Sigmoid colon (tissue), 7 donors: ENCODE data around the gene DAZAP2. TPM values are rescaled to one million over a fixed set of nuclear protein-coding genes. Genes with fewer than 3 reads are reported as not detected.

Experiments used
- DNase-seq: peaks from one replicate; pipeline ENCODE4 v3.0.0-alpha.2; 2019
- H3K27ac ChIP-seq, 4 donors: fragments of 200-600 bp; sonication (generic); one replicate each; pipeline ENCODE4 v1.5.1; 2016 to 2019; ENCODE audit warnings: mild to moderate bottlenecking in 1 of 4
- H3K27me3 ChIP-seq, 3 donors: fragments of 200-600 bp; sonication (generic); one replicate each; pipeline ENCODE4 v1.5.1; 2019; ENCODE audit warnings: mild to moderate bottlenecking in 1 of 3
- H3K36me3 ChIP-seq, 4 donors: fragments of 200-600 bp; sonication (generic); one replicate each; pipeline ENCODE4 v1.5.1; 2016 to 2019
- H3K4me1 ChIP-seq, 4 donors: fragments of 200-600 bp; sonication (generic); one replicate each; pipeline ENCODE4 v1.5.1; 2017 to 2019
- H3K4me3 ChIP-seq, 4 donors: fragments of 200-600 bp; sonication (generic); one replicate each; pipeline ENCODE4 v1.5.1; 2017 to 2019; ENCODE audit warnings: mild to moderate bottlenecking in 2 of 4, moderate library complexity in 1 of 4
- H3K9me3 ChIP-seq, 4 donors: fragments of 200-600 bp in 3 of 4; sonication (generic) in 3 of 4; one replicate each; pipeline versions ENCODE4 v1.5.1 to v1.6.1; 2013 to 2019
- EP300 ChIP-seq, 4 donors: sonication (generic); formaldehyde crosslinking; IDR thresholded peaks; one replicate each; pipeline ENCODE4 v1.6.1; 2017; ENCODE audit warnings: antibody characterized with exemption in 4 of 4
- POLR2A ChIP-seq, 2 donors: fragments of 450-650 bp; IDR thresholded peaks; one replicate each; pipeline ENCODE4 v1.6.1; 2016; ENCODE audit warnings: antibody characterized with exemption in 2 of 2, mild to moderate bottlenecking in 2 of 2, moderate library complexity in 2 of 2
- POLR2AphosphoS5 ChIP-seq, 4 donors: sonication (generic); formaldehyde crosslinking; IDR thresholded peaks; one replicate each; pipeline ENCODE4 v1.6.1; 2017; ENCODE audit warnings: antibody characterized with exemption in 4 of 4
- WGBS, 2 donors: extraction: QIAGEN DNeasy Blood & Tissue Kit; methylation state at CpG; one replicate each; pipeline ENCODE4 v1.1.7; 2013; 5-methylcytosine and 5-hydroxymethylcytosine counted together
- intact Hi-C: fragments of 100-400 bp; cut with DNase I; formaldehyde crosslinking; loops from one replicate; pipeline ENCODE4 v1.15.1; 2023
- polyA plus RNA-seq, 3 donors: library from polyadenylated mRNA; stranded (reverse); fragments of 200-250 nt; gene quantifications; one replicate each; pipeline ENCODE4 v1.2.3, GENCODE V29; 2013
- total RNA-seq, 4 donors: library from RNA; depleted of rRNA; stranded (reverse); fragments of >200 nt; gene quantifications; one replicate each; pipeline ENCODE4 v1.1.0, GENCODE V29; 2016
- TF ChIP-seq, protein P1 (sequence below), 4 experiments: fragments of 450-650 bp in 3 of 4; fragments of 200-600 bp in 1 of 4; IDR thresholded peaks; one replicate each; pipeline ENCODE4 v1.5.1; 2016 to 2019; ENCODE audit warnings: antibody characterized with exemption in 4 of 4, mild to moderate bottlenecking in 3 of 4, moderate library complexity in 2 of 4
- donor health status: healthy with polysubstance abuse.
- donor health status: Bipolar disorder and iron deficiency.
- donor health status: healthy.

DAZAP2 gene
- total and polyA plus RNA-seq, 7 donors: 107 to 701 (median 265) TPM

DNA sequence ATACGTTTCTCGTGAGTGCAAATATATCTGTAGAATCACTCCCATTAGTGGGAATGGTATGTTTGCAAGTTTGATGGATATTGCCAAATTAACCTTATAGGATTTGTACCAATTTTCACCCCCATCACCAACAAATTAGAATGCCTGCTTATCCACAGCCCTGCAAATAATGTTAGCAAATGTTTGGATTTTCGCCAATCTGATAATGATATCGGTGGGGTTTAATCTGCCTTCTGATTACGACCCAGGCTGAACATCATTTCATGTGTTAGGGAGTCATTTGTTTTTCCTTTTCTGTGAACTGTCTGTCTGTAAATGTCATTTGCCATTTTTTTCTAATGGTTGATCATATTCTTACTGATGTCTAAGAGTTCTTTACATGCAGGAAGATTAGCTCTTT is 4.1 kb upstream of the DAZAP2 start:
- Histone ChIP-seq H3K9me3 (no peaks in the 10 kb centered on the region), H3K27me3 (no peaks in the 10 kb centered on the region), H3K27ac (no peak overlapping the region), H3K36me3 (no peaks in the 10 kb centered on the region), H3K4me1 (peaks cover 0 to 6% (median 2%) of the 10 kb centered on the region in 4 donors), H3K4me3 (no peak overlapping the region)
- intact Hi-C loops: no loop called here
- TF ChIP-seq POLR2A (IDR thresholded peaks at IDR 0.05) (no peak), POLR2AphosphoS5 (IDR thresholded peaks at IDR 0.05) (no peak), EP300 (IDR thresholded peaks at IDR 0.05) (no peak)
- TF ChIP-seq, protein P1, sequence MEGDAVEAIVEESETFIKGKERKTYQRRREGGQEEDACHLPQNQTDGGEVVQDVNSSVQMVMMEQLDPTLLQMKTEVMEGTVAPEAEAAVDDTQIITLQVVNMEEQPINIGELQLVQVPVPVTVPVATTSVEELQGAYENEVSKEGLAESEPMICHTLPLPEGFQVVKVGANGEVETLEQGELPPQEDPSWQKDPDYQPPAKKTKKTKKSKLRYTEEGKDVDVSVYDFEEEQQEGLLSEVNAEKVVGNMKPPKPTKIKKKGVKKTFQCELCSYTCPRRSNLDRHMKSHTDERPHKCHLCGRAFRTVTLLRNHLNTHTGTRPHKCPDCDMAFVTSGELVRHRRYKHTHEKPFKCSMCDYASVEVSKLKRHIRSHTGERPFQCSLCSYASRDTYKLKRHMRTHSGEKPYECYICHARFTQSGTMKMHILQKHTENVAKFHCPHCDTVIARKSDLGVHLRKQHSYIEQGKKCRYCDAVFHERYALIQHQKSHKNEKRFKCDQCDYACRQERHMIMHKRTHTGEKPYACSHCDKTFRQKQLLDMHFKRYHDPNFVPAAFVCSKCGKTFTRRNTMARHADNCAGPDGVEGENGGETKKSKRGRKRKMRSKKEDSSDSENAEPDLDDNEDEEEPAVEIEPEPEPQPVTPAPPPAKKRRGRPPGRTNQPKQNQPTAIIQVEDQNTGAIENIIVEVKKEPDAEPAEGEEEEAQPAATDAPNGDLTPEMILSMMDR (IDR thresholded peaks at IDR 0.05): no peak
- no peak for DNase-seq
- WGBS, 2 donors: 71 to 80% methylated on average over 5 of the region's 5 CpGs

DNA sequence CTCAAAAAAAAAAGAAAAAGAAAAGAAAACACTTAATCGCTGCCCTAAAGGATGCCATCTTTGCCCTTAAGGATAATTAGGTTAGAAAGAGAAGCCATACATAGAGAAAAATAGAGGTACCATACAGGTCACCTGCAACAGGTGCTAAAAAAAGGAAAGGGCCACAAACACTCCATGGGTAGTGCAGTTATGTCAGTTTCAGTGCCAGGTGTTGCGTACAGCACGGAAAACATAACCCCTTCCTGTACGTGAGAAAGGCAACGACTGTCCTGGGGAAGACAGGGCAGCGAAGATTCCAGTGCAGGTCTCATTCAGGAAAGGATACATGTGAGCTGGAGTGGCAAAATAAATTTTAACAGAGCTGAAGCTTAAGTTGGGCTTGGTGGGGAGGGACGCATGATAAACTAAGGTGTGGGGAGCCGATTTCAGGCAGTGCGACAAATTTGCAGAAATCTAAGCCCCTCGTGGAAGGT is 553 bp upstream of the DAZAP2 start:
- peaks cover 0 to 28% (median 22%) of the 10 kb centered on the region in 4 donors for H3K4me1 ChIP-seq
- TF ChIP-seq POLR2AphosphoS5 (IDR thresholded peaks at IDR 0.05): no peak
- no peak for TF ChIP-seq POLR2A (IDR thresholded peaks at IDR 0.05)
- TF ChIP-seq, protein P1 (IDR thresholded peaks at IDR 0.05): peak in 1 of 4 experiments; percentile 10
- no peak for TF ChIP-seq EP300 (IDR thresholded peaks at IDR 0.05)
- H3K4me3 ChIP-seq: peak overlapping the region; percentile 96 to 100 (median 97)
- H3K36me3 ChIP-seq: peaks cover 20 to 33% (median 28%) of the 10 kb centered on the region in 4 donors
- 3 to 10% methylated on average over 10 of the region's 10 CpGs for WGBS, 2 donors
- H3K27me3 ChIP-seq: no peaks in the 10 kb centered on the region
- no peaks in the 10 kb centered on the region for H3K9me3 ChIP-seq
- no peak for DNase-seq
- intact Hi-C loops: loop anchor here (1.0 to 2.0 kb wide), 4 partner anchors 20 to 189 kb away; partner anchors contain the start of genes CSRNP2, LETMD1, POU6F1 and TFCP2
- H3K27ac ChIP-seq: peak overlapping the region; percentile 99 to 100 (median 100)

DNA sequence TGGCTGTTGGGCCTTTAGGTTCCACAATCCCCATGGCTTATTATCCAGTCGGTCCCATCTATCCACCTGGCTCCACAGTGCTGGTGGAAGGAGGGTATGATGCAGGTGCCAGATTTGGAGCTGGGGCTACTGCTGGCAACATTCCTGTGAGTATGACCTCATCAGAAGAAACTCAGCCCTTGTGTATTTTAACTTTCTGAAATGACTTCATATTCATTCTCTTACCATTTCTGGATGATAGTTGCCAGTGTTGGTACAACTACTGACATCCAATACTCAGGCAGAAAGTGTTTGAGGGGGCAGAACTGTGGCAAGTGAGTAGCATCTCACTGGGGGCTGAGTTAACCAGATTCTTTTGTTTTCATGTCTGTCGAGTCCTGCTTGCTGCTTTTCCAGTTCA is 2.3 kb downstream of the DAZAP2 start:
- Histone ChIP-seq H3K4me1 (peaks cover 0 to 29% (median 23%) of the 10 kb centered on the region in 4 donors), H3K27me3 (no peaks in the 10 kb centered on the region), H3K9me3 (no peaks in the 10 kb centered on the region), H3K4me3 (no peak overlapping the region), H3K27ac (peak overlapping the region in 1 of 4 donors; percentile 100), H3K36me3 (peaks cover 20 to 60% (median 29%) of the 10 kb centered on the region in 4 donors)
- TF ChIP-seq, protein P1 (IDR thresholded peaks at IDR 0.05): no peak
- TF ChIP-seq EP300 (IDR thresholded peaks at IDR 0.05) (no peak), POLR2A (IDR thresholded peaks at IDR 0.05) (no peak), POLR2AphosphoS5 (IDR thresholded peaks at IDR 0.05) (no peak)
- WGBS, 2 donors: 54 to 71% methylated on average over 2 of the region's 2 CpGs
- intact Hi-C loops: no loop called here
- no peak for DNase-seq

DNA sequence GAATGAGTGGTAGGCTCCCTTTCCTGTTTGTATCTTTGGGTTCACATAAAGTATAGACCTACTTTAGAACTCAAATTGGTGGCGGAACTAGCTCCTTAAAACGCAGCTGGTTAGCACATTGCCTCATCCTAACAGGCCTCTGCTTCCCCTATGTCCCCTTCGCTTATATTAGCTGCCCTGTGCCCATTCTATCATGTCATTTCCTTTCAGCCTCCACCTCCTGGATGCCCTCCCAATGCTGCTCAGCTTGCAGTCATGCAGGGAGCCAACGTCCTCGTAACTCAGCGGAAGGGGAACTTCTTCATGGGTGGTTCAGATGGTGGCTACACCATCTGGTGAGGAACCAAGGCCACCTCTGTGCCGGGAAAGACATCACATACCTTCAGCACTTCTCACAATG is 3.5 kb downstream of the DAZAP2 start:
- TF ChIP-seq POLR2A (IDR thresholded peaks at IDR 0.05) (no peak), POLR2AphosphoS5 (IDR thresholded peaks at IDR 0.05) (peak in 1 of 4 donors; percentile 23)
- no peak overlapping the region for H3K27ac ChIP-seq
- H3K4me3 ChIP-seq: no peak overlapping the region
- WGBS, 2 donors: 68 to 88% methylated on average over 7 of the region's 7 CpGs
- H3K27me3 ChIP-seq: no peaks in the 10 kb centered on the region
- no peaks in the 10 kb centered on the region for H3K9me3 ChIP-seq
- peaks cover 0 to 29% (median 23%) of the 10 kb centered on the region in 4 donors for H3K4me1 ChIP-seq
- H3K36me3 ChIP-seq: peaks cover 20 to 60% (median 29%) of the 10 kb centered on the region in 4 donors
- intact Hi-C loops: no loop called here
- peak; percentile 73 for DNase-seq

DNA sequence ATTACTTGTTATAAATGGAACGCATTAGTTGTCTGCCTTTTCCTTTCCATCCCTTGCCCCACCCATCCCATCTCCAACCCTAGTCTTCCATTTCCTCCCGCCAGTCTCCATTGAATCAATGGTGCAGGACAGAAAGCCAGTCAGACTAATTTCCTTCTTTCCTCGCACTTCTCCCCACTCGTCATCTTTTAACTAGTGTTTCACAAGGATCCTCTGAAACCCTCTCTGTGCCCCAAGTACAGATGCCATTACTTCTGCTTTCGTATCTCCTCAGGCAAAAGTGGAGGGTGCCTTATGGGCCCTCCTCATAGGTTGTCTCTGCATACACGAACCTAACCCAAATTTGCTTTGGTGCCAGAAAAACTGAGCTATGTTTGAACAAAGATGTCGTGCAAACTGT is 4.2 kb downstream of the DAZAP2 start:
- H3K27ac ChIP-seq: no peak overlapping the region
- H3K36me3 ChIP-seq: peaks cover 20 to 60% (median 29%) of the 10 kb centered on the region in 4 donors
- WGBS, 2 donors: 68 to 74% methylated on average over 7 of the region's 7 CpGs
- no peak for DNase-seq
- intact Hi-C loops: no loop called here
- H3K27me3 ChIP-seq: no peaks in the 10 kb centered on the region
- no peak overlapping the region for H3K4me3 ChIP-seq
- H3K9me3 ChIP-seq: no peaks in the 10 kb centered on the region
- TF ChIP-seq POLR2A (IDR thresholded peaks at IDR 0.05) (no peak), EP300 (IDR thresholded peaks at IDR 0.05) (no peak), POLR2AphosphoS5 (IDR thresholded peaks at IDR 0.05) (no peak)
- TF ChIP-seq, protein P1 (IDR thresholded peaks at IDR 0.05): no peak
- peaks cover 0 to 32% (median 26%) of the 10 kb centered on the region in 4 donors for H3K4me1 ChIP-seq
